ENCODE measurements around the gene CCDC30. TPM values are rescaled to one million over a fixed set of nuclear protein-coding genes. Genes with fewer than 3 reads are reported as not detected.
"Not testable (repeated sequence)": the region's sequence is repeated elsewhere in the genome, so short reads cannot be mapped to it uniquely, and the experiment has no call there.

CCDC30 gene
- total RNA-seq, 4 donors from 2014 or later, result 20.1 to 56.7 (median 22.7) TPM

GRCh38 chr1:42681741-42682483 is 218.8 kb downstream of the CCDC30 start, which contains the start of gene YBX1:
Gene YBX1 (plus strand): TSS chr1:42682418. CDS start chr1:42682566, 148 bp downstream.
- H3K36me3 ChIP-seq, result no peaks in the 10 kb centered on the region
- peak; percentile 97 for DNase-seq
- H3K27ac ChIP-seq, result peak within 1 kb of the TSS; percentile 67 to 87 (median 81)
- peak within 1 kb of the TSS; percentile 38 to 88 (median 66) for H3K4me3 ChIP-seq (replicated peaks in 1 of 3)
- H3K27me3 ChIP-seq, result no peaks in the 10 kb centered on the region
- intact Hi-C loops (cut with DNase I), result no loop called here
- peaks cover 43 to 44% of the 10 kb centered on the region in 2 donors for H3K4me1 ChIP-seq
- TF ChIP-seq POLR2A (IDR thresholded peaks at IDR 0.05) (peak; percentile 70 to 95), CTCF (IDR thresholded peaks at IDR 0.05) (no peak)
- H3K9me3 ChIP-seq, result no peaks in the 10 kb centered on the region
- WGBS, 2 donors, result 0 to 1% methylated on average over 33 to 41 of the region's 54 CpGs

GRCh38 chr1:42682484-42682738 is 219.3 kb downstream of the CCDC30 start:
- WGBS, 2 donors, result 0% methylated on average over 1 of the region's 33 CpGs; no CpG with 5 or more reads in 1 of the 2 donors
- H3K27me3 ChIP-seq; DNase-seq; intact Hi-C loops (cut with DNase I); H3K9me3 ChIP-seq; H3K36me3 ChIP-seq: not testable (repeated sequence)
- Histone ChIP-seq H3K4me1 (peaks cover 44% of the 10 kb centered on the region in 2 donors), H3K27ac (peak overlapping the region; percentile 67 to 87 (median 71)), H3K4me3 (replicated peaks in 1 of 3) (peak overlapping the region in 1 of 3 donors; percentile 88)

- WGBS, 2 donors, result 0 to 1% methylated on average over 16 to 26 of the region's 103 CpGs
- H3K9me3 ChIP-seq, result no peaks in the 10 kb centered on the region
- DNase-seq, result peak; percentile 70 to 76
- TF ChIP-seq POLR2A (IDR thresholded peaks at IDR 0.05), result peak in 1 of 2 donors; percentile 48
- TF ChIP-seq CTCF (IDR thresholded peaks at IDR 0.05), result no peak
- intact Hi-C loops (cut with DNase I), result no loop called here
- H3K27me3 ChIP-seq, result no peaks in the 10 kb centered on the region
- no peaks in the 10 kb centered on the region for H3K36me3 ChIP-seq
- peak overlapping the region; percentile 67 to 87 (median 71) for H3K27ac ChIP-seq
- peak overlapping the region; percentile 38 to 88 (median 40) for H3K4me3 ChIP-seq (replicated peaks in 1 of 3)
- peaks cover 44 to 49% of the 10 kb centered on the region in 2 donors for H3K4me1 ChIP-seq
Measured at GRCh38 chr1:42682739-42683531, 219.8 kb downstream of the CCDC30 start.

- Histone ChIP-seq H3K27ac (no peak overlapping the region), H3K4me1 (peaks cover 44 to 60% of the 10 kb centered on the region in 2 donors), H3K9me3 (no peaks in the 10 kb centered on the region), H3K4me3 (replicated peaks in 1 of 3) (no peak overlapping the region), H3K27me3 (no peaks in the 10 kb centered on the region), H3K36me3 (no peaks in the 10 kb centered on the region)
- intact Hi-C loops (cut with DNase I), result no loop called here
- 63 to 67% methylated on average over 5 of the region's 5 CpGs for WGBS, 2 donors
- TF ChIP-seq CTCF (IDR thresholded peaks at IDR 0.05) (no peak), POLR2A (IDR thresholded peaks at IDR 0.05) (no peak)
- no peak for DNase-seq
Measured at GRCh38 chr1:42684139-42684538, 221.1 kb downstream of the CCDC30 start.

GRCh38 chr1:42686418-42686817 is 223.3 kb downstream of the CCDC30 start:
- no peak for TF ChIP-seq POLR2A (IDR thresholded peaks at IDR 0.05)
- no peak for TF ChIP-seq CTCF (IDR thresholded peaks at IDR 0.05)
- Histone ChIP-seq H3K4me1 (peaks cover 47 to 69% of the 10 kb centered on the region in 2 donors), H3K4me3 (replicated peaks in 1 of 3) (no peak overlapping the region), H3K27ac (no peak overlapping the region), H3K9me3 (no peaks in the 10 kb centered on the region), H3K36me3 (no peaks in the 10 kb centered on the region), H3K27me3 (no peaks in the 10 kb centered on the region)
- WGBS, 2 donors, result 93 to 97% methylated on average over 4 of the region's 4 CpGs
- no peak for DNase-seq
- intact Hi-C loops (cut with DNase I), result no loop called here

Data from thyroid gland (tissue), 4 donors.